ENCODE measurements around the gene FBRS. TPM values are rescaled to one million over a fixed set of nuclear protein-coding genes. Genes with fewer than 3 reads are reported as not detected.
A peak's percentile ranks its signal among the peaks of the same experiment; 100 is the strongest.
"Not testable (repeated sequence)": the region's sequence is repeated elsewhere in the genome, so short reads cannot be mapped to it uniquely, and the experiment has no call there.

The FBRS gene
- total RNA-seq, 1 experiment from 2014 or later = 11.5 TPM

- peak; percentile 80 for DNase-seq
- Histone ChIP-seq H3K4me3 (ENCODE audit: insufficient read depth, low read depth, low read length) (no peak overlapping the region), H3K36me3 (replicated peaks; ENCODE audit: control insufficient read depth, insufficient read depth, low read length) (no peaks in the 10 kb centered on the region), H3K27me3 (ENCODE audit: control insufficient read depth, insufficient read depth, low read length) (no peaks in the 10 kb centered on the region)
Measured at GRCh38 chr16:30628628-30629540, 29.3 kb upstream of the FBRS start.

DNA sequence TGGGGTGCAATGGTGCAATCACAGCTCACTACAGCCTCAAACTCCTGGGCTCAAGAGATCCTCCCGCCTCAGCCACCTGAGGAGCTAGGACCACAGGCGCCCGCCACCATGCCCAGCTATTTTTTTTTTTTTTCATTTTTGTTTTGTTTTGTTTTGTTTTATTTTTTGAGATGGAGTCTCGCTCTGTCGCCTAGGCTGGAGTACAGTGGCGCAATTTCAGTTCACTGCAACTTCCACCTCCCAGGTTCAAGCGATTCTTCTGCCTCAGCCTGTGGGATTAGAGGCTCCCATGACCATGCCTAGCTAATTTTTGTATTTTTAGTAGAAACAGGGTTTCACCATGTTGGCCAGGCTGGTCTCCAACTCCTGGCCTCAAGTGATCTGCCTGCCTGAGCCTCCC is 25.8 kb upstream of the FBRS start:
- H3K4me3 ChIP-seq (ENCODE audit: insufficient read depth, low read depth, low read length); DNase-seq; H3K36me3 ChIP-seq (replicated peaks; ENCODE audit: control insufficient read depth, insufficient read depth, low read length); H3K27me3 ChIP-seq (ENCODE audit: control insufficient read depth, insufficient read depth, low read length): not testable (repeated sequence)

DNA sequence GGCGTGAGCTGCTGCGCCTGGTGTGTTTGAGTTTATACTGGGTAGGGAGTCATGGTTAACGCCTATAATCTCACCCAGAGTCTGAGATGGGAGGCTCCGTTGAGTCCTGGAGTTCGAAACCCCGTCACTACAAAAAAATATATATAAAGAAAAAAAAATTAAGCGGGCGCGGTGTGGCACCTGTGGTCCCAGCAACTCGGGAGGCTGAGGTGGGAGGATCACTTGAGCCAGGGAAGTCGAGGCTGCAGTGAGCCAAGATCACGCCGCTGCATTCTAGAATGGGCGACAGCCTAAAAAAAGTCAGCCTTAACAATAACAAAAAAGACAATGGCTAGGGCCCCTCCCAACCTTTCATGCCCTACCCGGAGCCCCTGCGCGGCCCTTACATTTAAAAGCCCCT is 24.7 kb upstream of the FBRS start:
- peak; percentile 15 for DNase-seq
- H3K27me3 ChIP-seq (ENCODE audit: control insufficient read depth, insufficient read depth, low read length) = no peaks in the 10 kb centered on the region
- H3K4me3 ChIP-seq (ENCODE audit: insufficient read depth, low read depth, low read length) = peak overlapping the region; percentile 32
- H3K36me3 ChIP-seq (replicated peaks; ENCODE audit: control insufficient read depth, insufficient read depth, low read length) = no peaks in the 10 kb centered on the region

DNA sequence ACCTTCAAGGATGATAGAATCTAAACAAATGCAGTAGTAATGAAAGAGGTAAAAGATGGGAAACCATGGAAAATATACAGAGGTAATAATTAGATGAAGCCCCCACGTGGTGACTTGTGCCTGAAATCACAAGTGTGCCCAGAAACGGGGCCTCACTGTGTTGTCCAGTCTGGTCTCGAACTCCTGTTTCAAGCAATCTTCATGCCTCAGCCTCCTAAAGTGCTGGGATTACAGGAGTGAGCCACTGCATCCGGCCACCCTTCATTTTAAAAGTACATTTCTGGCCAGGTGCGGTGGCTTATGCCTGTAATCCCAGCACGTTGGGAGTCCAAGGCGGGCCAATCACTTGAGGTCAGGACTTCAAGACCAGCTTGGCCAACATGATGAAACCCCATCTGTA is 21.6 kb upstream of the FBRS start:
- Histone ChIP-seq H3K27me3 (ENCODE audit: control insufficient read depth, insufficient read depth, low read length) (no peaks in the 10 kb centered on the region; the same call in 1 of the 2 replicates), H3K4me3 (ENCODE audit: insufficient read depth, low read depth, low read length) (no peak overlapping the region), H3K36me3 (replicated peaks; ENCODE audit: control insufficient read depth, insufficient read depth, low read length) (no peaks in the 10 kb centered on the region)
- no peak for DNase-seq

GRCh38 chr16:30637139-30637538 is 21.1 kb upstream of the FBRS start:
- not testable (repeated sequence) for DNase-seq

DNA sequence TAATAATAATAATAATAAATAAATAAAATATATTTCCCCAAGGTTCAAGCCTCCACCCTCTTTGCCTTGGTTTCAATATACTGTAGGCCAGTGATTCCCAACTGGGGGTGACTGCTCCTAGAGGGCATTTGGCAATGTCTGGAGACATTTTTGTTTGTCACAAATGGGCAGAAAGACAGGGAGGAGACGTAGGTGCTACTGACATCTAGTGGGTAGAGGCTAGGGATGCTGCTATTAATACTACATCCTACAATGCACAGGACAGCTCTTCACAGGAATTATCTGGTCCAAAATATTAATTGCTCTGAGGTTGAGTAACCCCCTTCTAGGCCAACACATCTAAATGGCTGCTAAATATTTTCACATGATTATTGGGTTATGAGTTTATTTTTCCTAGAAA is 20.3 kb upstream of the FBRS start:
- H3K36me3 ChIP-seq (replicated peaks; ENCODE audit: control insufficient read depth, insufficient read depth, low read length) = no peaks in the 10 kb centered on the region
- DNase-seq = peak; percentile 43
- no peak overlapping the region for H3K4me3 ChIP-seq (ENCODE audit: insufficient read depth, low read depth, low read length)
- no peaks in the 10 kb centered on the region; the same call in 1 of the 2 replicates for H3K27me3 ChIP-seq (ENCODE audit: control insufficient read depth, insufficient read depth, low read length)

More at GRCh38 chr16:30637139-30637538, 21.1 kb upstream of the FBRS start:
- H3K36me3 ChIP-seq (replicated peaks; ENCODE audit: control insufficient read depth, insufficient read depth, low read length); H3K4me3 ChIP-seq (ENCODE audit: insufficient read depth, low read depth, low read length); H3K27me3 ChIP-seq (ENCODE audit: control insufficient read depth, insufficient read depth, low read length): not testable (repeated sequence)

DNA sequence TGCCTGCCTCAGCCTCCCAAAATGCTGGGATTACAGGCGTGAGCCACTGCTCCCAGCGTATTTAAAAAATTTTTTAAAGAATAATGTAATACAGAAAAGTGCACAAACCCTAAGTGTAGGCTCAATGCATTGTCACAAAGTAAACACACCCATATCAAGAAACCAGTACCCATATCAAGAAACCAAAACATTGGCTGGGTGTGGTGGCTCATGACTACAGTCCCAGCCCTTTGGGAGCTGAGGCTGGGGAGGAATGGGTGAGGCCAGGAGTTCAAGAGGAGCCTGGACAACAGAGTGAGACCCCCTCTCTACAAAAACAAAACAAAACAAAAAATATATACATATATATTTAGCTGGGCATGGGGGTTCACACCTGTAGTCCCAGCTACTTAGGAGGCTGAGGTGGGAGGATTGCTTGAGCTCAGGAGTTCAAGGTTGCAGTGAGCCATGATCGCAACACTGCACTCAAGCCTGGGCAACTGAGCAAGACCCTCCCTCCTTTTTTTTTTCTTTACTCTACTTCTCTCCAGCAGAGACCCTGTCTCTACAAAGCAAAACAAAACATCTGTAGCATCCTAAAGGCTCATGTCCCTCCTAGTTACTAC is 16.8 kb upstream of the FBRS start:
- DNase-seq = no peak
- H3K4me3 ChIP-seq (ENCODE audit: insufficient read depth, low read depth, low read length) = no peak overlapping the region
- peaks cover 2% of the 10 kb centered on the region; the same call in 1 of the 2 replicates for H3K27me3 ChIP-seq (ENCODE audit: control insufficient read depth, insufficient read depth, low read length)
- H3K36me3 ChIP-seq (replicated peaks; ENCODE audit: control insufficient read depth, insufficient read depth, low read length) = no peaks in the 10 kb centered on the region

GRCh38 chr16:30644334-30644830 is 13.8 kb upstream of the FBRS start:
- peaks cover 2% of the 10 kb centered on the region; the same call in 1 of the 2 replicates for H3K27me3 ChIP-seq (ENCODE audit: control insufficient read depth, insufficient read depth, low read length)
- no peaks in the 10 kb centered on the region for H3K36me3 ChIP-seq (replicated peaks; ENCODE audit: control insufficient read depth, insufficient read depth, low read length)
- DNase-seq = no peak
- H3K4me3 ChIP-seq (ENCODE audit: insufficient read depth, low read depth, low read length) = no peak overlapping the region

GRCh38 chr16:30645727-30646126 is 12.5 kb upstream of the FBRS start:
- no peaks in the 10 kb centered on the region for H3K36me3 ChIP-seq (replicated peaks; ENCODE audit: control insufficient read depth, insufficient read depth, low read length)
- no peak overlapping the region for H3K4me3 ChIP-seq (ENCODE audit: insufficient read depth, low read depth, low read length)
- H3K27me3 ChIP-seq (ENCODE audit: control insufficient read depth, insufficient read depth, low read length) = peaks cover 2% of the 10 kb centered on the region; the same call in 1 of the 2 replicates
- DNase-seq = no peak

- no peak for DNase-seq
- Histone ChIP-seq H3K4me3 (ENCODE audit: insufficient read depth, low read depth, low read length) (no peak overlapping the region), H3K27me3 (ENCODE audit: control insufficient read depth, insufficient read depth, low read length) (peaks cover 10% of the 10 kb centered on the region), H3K36me3 (replicated peaks; ENCODE audit: control insufficient read depth, insufficient read depth, low read length) (no peaks in the 10 kb centered on the region)
Measured at GRCh38 chr16:30647274-30647571, 11.0 kb upstream of the FBRS start.

DNA sequence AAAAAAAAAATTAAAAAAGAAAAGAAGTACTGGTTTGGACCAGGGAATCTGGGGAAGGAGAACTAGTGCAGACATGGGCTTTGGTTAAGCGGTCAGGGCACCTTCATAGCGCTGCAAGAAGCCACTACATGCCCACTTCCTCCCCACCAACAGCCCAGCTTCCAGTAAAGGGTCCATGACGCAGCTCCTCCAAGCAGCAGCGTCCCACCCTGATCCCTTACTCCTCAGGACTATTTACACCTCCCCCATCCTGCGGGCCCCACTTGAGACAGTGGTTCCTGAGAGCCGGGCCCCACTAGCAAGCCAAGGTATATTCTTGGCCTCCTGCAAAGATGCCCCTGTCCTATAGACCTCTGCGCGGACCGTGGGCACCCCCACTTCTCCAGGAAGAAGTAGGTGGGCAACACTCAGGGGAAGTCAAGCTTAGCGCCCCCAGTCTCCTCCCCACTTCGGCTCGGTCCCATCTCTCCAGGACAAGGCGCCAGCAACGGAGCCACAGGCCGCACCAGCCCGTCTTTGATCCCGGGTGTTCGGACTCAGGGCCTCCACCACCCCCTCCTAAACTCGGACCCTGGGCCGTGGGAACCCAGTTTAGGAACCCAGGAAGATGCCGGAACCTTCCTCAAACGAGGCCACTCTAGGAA is 8.4 kb upstream of the FBRS start:
- H3K4me3 ChIP-seq (ENCODE audit: insufficient read depth, low read depth, low read length) = peak overlapping the region; percentile 30; the same call in 1 of the 2 replicates

DNA sequence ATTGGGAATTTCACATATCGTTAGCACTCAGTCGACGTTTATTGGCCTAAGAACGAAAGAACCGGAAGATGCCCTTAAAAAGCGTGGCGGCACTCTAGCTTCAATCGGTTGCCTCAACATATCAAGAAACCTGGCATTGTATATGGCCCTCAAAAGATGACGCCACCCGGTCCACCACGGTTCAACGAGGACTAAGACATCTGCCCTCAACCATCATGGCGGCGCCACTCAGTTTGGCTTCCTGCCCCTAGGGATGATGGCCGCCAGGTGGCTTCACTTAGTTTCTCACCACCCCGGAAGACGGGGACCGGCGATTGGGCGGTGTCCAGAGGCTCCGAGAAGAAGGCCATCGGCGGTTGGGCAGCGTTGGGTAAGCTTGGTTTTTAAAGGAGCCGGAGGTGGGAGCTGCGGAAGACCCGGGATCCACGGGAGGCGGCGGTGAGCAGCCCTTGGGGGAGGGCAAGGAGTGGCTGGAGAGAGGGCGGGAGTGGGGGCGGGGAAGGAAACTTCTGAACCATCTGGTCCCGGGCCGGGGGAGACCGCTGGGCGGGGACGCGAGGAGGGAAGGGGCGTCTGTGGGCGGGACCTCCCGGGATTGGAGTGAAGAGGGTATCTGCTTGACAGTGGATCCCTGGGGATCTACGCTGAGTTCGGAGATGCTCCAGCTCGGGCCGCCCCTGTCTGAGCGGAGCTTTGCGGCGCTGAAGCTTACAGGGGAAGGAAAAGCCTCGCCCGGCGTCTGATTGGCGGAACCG is 7.7 kb upstream of the FBRS start, which contains the start of gene PRR14:
Gene PRR14, plus strand, starts transcription at position 592 of the 755 bp plus-strand sequence. CDS start 686 bp downstream, outside the sequence.
- DNase-seq = peak; percentile 98
- Histone ChIP-seq H3K4me3 (ENCODE audit: insufficient read depth, low read depth, low read length) (peak within 1 kb of the TSS; percentile 74), H3K27me3 (ENCODE audit: control insufficient read depth, insufficient read depth, low read length) (peaks cover 11% of the 10 kb centered on the region), H3K36me3 (replicated peaks; ENCODE audit: control insufficient read depth, insufficient read depth, low read length) (no peaks in the 10 kb centered on the region; the same call in 1 of the 2 replicates)

More for the DNA sequence above, 8.4 kb upstream of the FBRS start:
- H3K36me3 ChIP-seq (replicated peaks; ENCODE audit: control insufficient read depth, insufficient read depth, low read length) = no peaks in the 10 kb centered on the region
- H3K27me3 ChIP-seq (ENCODE audit: control insufficient read depth, insufficient read depth, low read length) = peaks cover 11% of the 10 kb centered on the region
- no peak for DNase-seq

DNA sequence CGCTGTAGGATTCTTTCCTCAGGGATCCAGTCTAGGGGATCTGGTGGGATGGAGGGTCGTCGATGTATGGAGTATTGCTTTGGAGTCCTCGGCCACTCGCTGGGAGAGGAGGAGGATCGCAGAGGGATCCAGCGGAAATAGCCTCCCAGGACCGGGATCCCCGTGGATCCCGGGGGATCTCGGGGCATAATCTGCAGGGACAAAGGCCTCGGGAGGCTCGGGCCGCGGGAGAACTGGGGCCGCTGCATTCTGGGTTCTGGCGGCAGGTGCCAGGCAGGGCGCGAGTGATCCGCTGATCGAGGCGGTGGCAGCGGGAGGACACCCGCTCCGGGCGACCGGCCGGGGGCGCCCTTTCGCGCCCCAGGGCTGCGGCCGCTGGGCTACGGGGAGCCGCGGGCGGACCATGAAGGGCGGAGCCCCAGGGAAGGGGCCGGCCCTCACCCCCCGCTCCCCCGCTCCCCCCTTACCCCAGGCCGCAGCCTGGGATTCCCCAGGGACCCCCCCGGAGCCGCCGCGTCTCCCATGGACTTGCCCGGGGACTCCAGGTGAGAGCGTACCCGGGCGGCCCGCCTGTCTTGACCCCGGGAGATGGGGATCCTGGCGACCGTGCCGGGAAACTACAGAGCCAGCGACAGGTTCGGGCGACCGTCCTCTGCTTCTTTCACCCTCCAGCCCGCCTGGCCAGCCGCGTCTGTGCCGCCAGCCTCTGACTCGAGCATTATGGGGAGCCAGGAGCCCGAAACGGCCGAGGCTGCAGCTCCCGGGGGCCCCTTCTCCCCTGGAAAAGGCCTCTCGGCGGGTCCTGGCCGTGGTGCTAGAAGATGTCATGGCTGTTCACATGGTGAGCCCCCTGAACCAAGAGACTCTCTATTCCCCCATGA is 6.9 kb upstream of the FBRS start:
- peak overlapping the region; percentile 74 for H3K4me3 ChIP-seq (ENCODE audit: insufficient read depth, low read depth, low read length)
- H3K27me3 ChIP-seq (ENCODE audit: control insufficient read depth, insufficient read depth, low read length) = peaks cover 11% of the 10 kb centered on the region
- DNase-seq = peak; percentile 94
- H3K36me3 ChIP-seq (replicated peaks; ENCODE audit: control insufficient read depth, insufficient read depth, low read length) = no peaks in the 10 kb centered on the region; the same call in 1 of the 2 replicates

All from H7 (cell line).